DOHH2 (cell line): ENCODE results near the gene PROM1.

Source experiments
- H3F3A ChIP-seq: fragments of 200-600 bp; sonication (generic), shearing (Covaris generic); 2 replicates; pipeline ENCODE4 v1.6.0; 2016; ENCODE audit warnings: antibody characterized with exemption, mild to moderate bottlenecking; ENCODE audit not compliant: control insufficient read depth, insufficient read depth
- H3K27ac ChIP-seq: fragments of 200-600 bp; sonication (generic); 2 replicates; pipeline ENCODE4 v1.5.1; 2014; ENCODE audit warnings: low read depth, mild to moderate bottlenecking, low read length, moderate library complexity
- H3K27me3 ChIP-seq: fragments of 200-600 bp; sonication (generic); 2 replicates; pipeline ENCODE4 v1.6.1; 2014; ENCODE audit warnings: mild to moderate bottlenecking, low read length, mixed read lengths; ENCODE audit not compliant: control insufficient read depth
- H3K36me3 ChIP-seq: fragments of 200-600 bp; sonication (generic); 2 replicates; pipeline ENCODE4 v1.6.1; 2014; ENCODE audit warnings: mild to moderate bottlenecking, low read length, moderate library complexity, mixed read lengths; ENCODE audit not compliant: control insufficient read depth
- H3K4me1 ChIP-seq: fragments of 200-600 bp; sonication (generic); 2 replicates; pipeline ENCODE4 v1.6.1; 2014; ENCODE audit warnings: mild to moderate bottlenecking, low read length, mixed read lengths; ENCODE audit not compliant: control insufficient read depth
- H3K4me2 ChIP-seq: fragments of 200-600 bp; sonication (generic); 2 replicates; pipeline ENCODE4 v1.6.0; 2014; ENCODE audit warnings: mild to moderate bottlenecking, low read length, moderate library complexity
- H3K4me3 ChIP-seq: fragments of 200-600 bp; sonication (generic); 2 replicates; pipeline ENCODE4 v1.5.1; 2014; ENCODE audit warnings: mild to moderate bottlenecking, low read length, mixed read lengths
- H3K79me2 ChIP-seq: fragments of 200-600 bp; sonication (generic); 2 replicates; pipeline ENCODE4 v1.6.1; 2014; ENCODE audit warnings: mild to moderate bottlenecking, low read length, mixed read lengths; ENCODE audit not compliant: control insufficient read depth
- H3K9me2 ChIP-seq: fragments of 200-600 bp; sonication (generic); replicated peaks from 2 replicates; pipeline ENCODE4 v1.6.1; 2014; ENCODE audit warnings: mild to moderate bottlenecking, low read length, mixed read lengths; ENCODE audit not compliant: control insufficient read depth
- H3K9me3 ChIP-seq: fragments of 200-600 bp; sonication (generic); 2 replicates; pipeline ENCODE4 v1.6.1; 2014; ENCODE audit warnings: antibody characterized with exemption, low read length, mixed read lengths; ENCODE audit not compliant: control insufficient read depth, insufficient read depth
- H4K20me1 ChIP-seq: fragments of 200-600 bp; sonication (generic); 2 replicates; pipeline ENCODE4 v1.6.0; 2014; ENCODE audit warnings: low read depth, mild to moderate bottlenecking, antibody characterized with exemption, low read length, moderate library complexity; ENCODE audit not compliant: control insufficient read depth, insufficient read depth
- CTCF ChIP-seq: fragments of 200-600 bp; sonication (generic); IDR thresholded peaks from one replicate; pipeline ENCODE4 v1.5.1; 2014; ENCODE audit warnings: antibody characterized with exemption, mild to moderate bottlenecking, low read depth, low read length; ENCODE audit not compliant: poor library complexity, severe bottlenecking
- EZH2phosphoT487 ChIP-seq: fragments of 200-600 bp; sonication (generic); IDR thresholded peaks from 2 replicates; pipeline ENCODE4 v1.6.1; 2017; ENCODE audit warnings: borderline replicate concordance, mild to moderate bottlenecking, antibody characterized with exemption, low read length, moderate library complexity, mixed read lengths

The PROM1 gene

GRCh38 chr4:16032396-16032770 is 51.4 kb downstream of the PROM1 start:
- Histone ChIP-seq H3K27me3 (peaks cover 35% of the 10 kb centered on the region), H3F3A (no peaks in the 10 kb centered on the region), H3K4me3 (no peak overlapping the region), H3K79me2 (no peaks in the 10 kb centered on the region), H3K9me2 (no peaks in the 10 kb centered on the region), H3K27ac (no peak overlapping the region), H3K36me3 (no peaks in the 10 kb centered on the region), H4K20me1 (0 out of 2 replicates have a peak, but pooled peaks cover 2% of the 10 kb centered on the region), H3K9me3 (no peaks in the 10 kb centered on the region), H3K4me2 (no peak overlapping the region), H3K4me1 (no peaks in the 10 kb centered on the region)
- TF ChIP-seq CTCF, result no peak
- TF ChIP-seq EZH2phosphoT487, result no peak

GRCh38 chr4:16031546-16032395 is 52.1 kb downstream of the PROM1 start:
- H3K4me2 ChIP-seq, result no peak overlapping the region
- H3K4me3 ChIP-seq, result no peak overlapping the region
- H3K27ac ChIP-seq, result no peak overlapping the region
- no peaks in the 10 kb centered on the region for H3F3A ChIP-seq
- no peaks in the 10 kb centered on the region for H3K36me3 ChIP-seq
- H3K9me2 ChIP-seq, result no peaks in the 10 kb centered on the region
- H3K79me2 ChIP-seq, result no peaks in the 10 kb centered on the region
- 0 out of 2 replicates have a peak, but pooled peaks cover 2% of the 10 kb centered on the region for H4K20me1 ChIP-seq
- H3K4me1 ChIP-seq, result no peaks in the 10 kb centered on the region
- no peaks in the 10 kb centered on the region for H3K9me3 ChIP-seq
- peaks cover 39% of the 10 kb centered on the region for H3K27me3 ChIP-seq
- TF ChIP-seq CTCF (no peak), EZH2phosphoT487 (no peak)

GRCh38 chr4:16029886-16030285 is 53.9 kb downstream of the PROM1 start:
- Histone ChIP-seq H3F3A (no peaks in the 10 kb centered on the region), H3K27me3 (peaks cover 50% of the 10 kb centered on the region), H3K27ac (no peak overlapping the region), H3K9me2 (no peaks in the 10 kb centered on the region), H3K9me3 (no peaks in the 10 kb centered on the region), H3K4me3 (no peak overlapping the region), H3K79me2 (no peaks in the 10 kb centered on the region), H3K4me2 (no peak overlapping the region), H3K36me3 (no peaks in the 10 kb centered on the region), H4K20me1 (peaks cover 4% of the 10 kb centered on the region; the same call in 1 of the 2 replicates), H3K4me1 (no peaks in the 10 kb centered on the region)
- no peak for TF ChIP-seq EZH2phosphoT487
- no peak for TF ChIP-seq CTCF
